Fibroblast of mammary gland (primary cell): ENCODE measurements around the gene TMEM53.

Source experiments
- DNase-seq: peaks from one replicate; pipeline ENCODE4 v3.0.0-alpha.2; 2010; ENCODE audit warnings: low read depth
- H3K4me3 ChIP-seq: 2 replicates; pipeline ENCODE4 v1.5.1; 2011; ENCODE audit warnings: low read depth, mild to moderate bottlenecking, low read length, moderate library complexity; ENCODE audit not compliant: control insufficient read depth
- CTCF ChIP-seq: conservative IDR thresholded peaks from 2 replicates; pipeline ENCODE4 v1.5.1; 2011; ENCODE audit warnings: low read depth, low read length, inconsistent platforms; ENCODE audit not compliant: control insufficient read depth, insufficient read depth

The TMEM53 gene

GRCh38 chr1:44674113-44675000, at the start of gene TMEM53, which contains the start of gene ARMH1:
Gene TMEM53, minus strand, starts transcription at chr1:44674481. Its CDS starts 90 bp downstream, at chr1:44674391.
Gene ARMH1, plus strand, starts transcription at chr1:44674714. Its CDS starts 14,984 bp downstream, at chr1:44689698.
- H3K4me3 ChIP-seq: peak within 1 kb of the TSS; percentile 77
- DNase-seq: peak; percentile 99
- no peak for TF ChIP-seq CTCF

GRCh38 chr1:44723496-44724295, 49.4 kb upstream of the TMEM53 start:
- TF ChIP-seq CTCF: no peak
- no peak for DNase-seq
- no peak overlapping the region for H3K4me3 ChIP-seq

GRCh38 chr1:44723064-44723463, 48.8 kb upstream of the TMEM53 start:
- no peak for TF ChIP-seq CTCF
- no peak for DNase-seq
- H3K4me3 ChIP-seq: no peak overlapping the region

GRCh38 chr1:44721485-44722361, 47.4 kb upstream of the TMEM53 start:
- no peak for TF ChIP-seq CTCF

GRCh38 chr1:44720281-44720680, 46.0 kb upstream of the TMEM53 start:
- no peak for DNase-seq
- H3K4me3 ChIP-seq: no peak overlapping the region
- no peak for TF ChIP-seq CTCF

More at GRCh38 chr1:44721485-44722361, 47.4 kb upstream of the TMEM53 start:
- DNase-seq: peak; percentile 99
- no peak overlapping the region for H3K4me3 ChIP-seq

GRCh38 chr1:44719318-44719717, 45.0 kb upstream of the TMEM53 start:
- H3K4me3 ChIP-seq: no peak overlapping the region
- no peak for DNase-seq
- TF ChIP-seq CTCF: no peak
